Glutamatergic neuron (in vitro differentiated cells): ENCODE data around the gene CSK. TPM values are rescaled to one million over a fixed set of nuclear protein-coding genes. Genes with fewer than 3 reads are reported as not detected.

Experiments used
- DNase-seq: peaks from one replicate; pipeline ENCODE4 v3.0.0; 2022
- H3K27ac Mint-ChIP-seq: one replicate; pipeline ENCODE4 v1.8.0; 2020; ENCODE audit warnings: mild to moderate bottlenecking, mixed read lengths, inconsistent platforms; ENCODE audit not compliant: unreplicated experiment
- H3K27me3 Mint-ChIP-seq: one replicate; pipeline ENCODE4 v1.8.0; 2020; ENCODE audit warnings: mild to moderate bottlenecking, moderate library complexity, mixed read lengths, inconsistent platforms; ENCODE audit not compliant: unreplicated experiment
- H3K36me3 Mint-ChIP-seq: one replicate; pipeline ENCODE4 v1.8.0; 2020; ENCODE audit warnings: mild to moderate bottlenecking, mixed read lengths, inconsistent platforms; ENCODE audit not compliant: unreplicated experiment
- H3K4me1 Mint-ChIP-seq: one replicate; pipeline ENCODE4 v1.8.0; 2020; ENCODE audit warnings: mild to moderate bottlenecking, low read depth, mixed read lengths, inconsistent platforms; ENCODE audit not compliant: unreplicated experiment
- H3K4me3 Mint-ChIP-seq: one replicate; pipeline ENCODE4 v1.8.0; 2020; ENCODE audit warnings: mild to moderate bottlenecking, mixed read lengths, inconsistent platforms; ENCODE audit not compliant: unreplicated experiment
- H3K9me3 Mint-ChIP-seq: one replicate; pipeline ENCODE4 v1.8.0; 2020; ENCODE audit warnings: mild to moderate bottlenecking, moderate library complexity, mixed read lengths, inconsistent platforms; ENCODE audit not compliant: unreplicated experiment
- CTCF ChIP-seq: fragments of 200-600 bp; sonication (generic); IDR thresholded peaks from one replicate; pipeline ENCODE4 v1.5.0; 2021; ENCODE audit not compliant: partially characterized antibody, unreplicated experiment
- total RNA-seq: library from RNA; stranded (reverse); fragmentation: NEBNext Ultra II Directional; extraction: Animal tissue kit (Norgen Biotek cat#: 25700); gene quantifications from one replicate; pipeline ENCODE4 v1.2.1, GENCODE V29; 2021; ENCODE audit not compliant: unreplicated experiment

CSK gene
- total RNA-seq, 1 donor from 2014 or later = 72.6 TPM

GRCh38 chr15:74752011-74752410 is 29.9 kb upstream of the CSK start:
- no peaks in the 10 kb centered on the region for H3K4me1 Mint-ChIP-seq
- H3K27me3 Mint-ChIP-seq = peaks cover 9% of the 10 kb centered on the region
- H3K4me3 Mint-ChIP-seq = no peak overlapping the region
- no peak for TF ChIP-seq CTCF
- no peak for DNase-seq
- no peak overlapping the region for H3K27ac Mint-ChIP-seq
- no peaks in the 10 kb centered on the region for H3K9me3 Mint-ChIP-seq
- peaks cover 4% of the 10 kb centered on the region for H3K36me3 Mint-ChIP-seq

GRCh38 chr15:74752531-74752930 is 29.3 kb upstream of the CSK start:
- Mint-ChIP-seq H3K4me3 (no peak overlapping the region), H3K27ac (no peak overlapping the region), H3K9me3 (no peaks in the 10 kb centered on the region), H3K4me1 (no peaks in the 10 kb centered on the region), H3K27me3 (peaks cover 9% of the 10 kb centered on the region), H3K36me3 (peaks cover 4% of the 10 kb centered on the region)
- DNase-seq = no peak
- no peak for TF ChIP-seq CTCF

DNA sequence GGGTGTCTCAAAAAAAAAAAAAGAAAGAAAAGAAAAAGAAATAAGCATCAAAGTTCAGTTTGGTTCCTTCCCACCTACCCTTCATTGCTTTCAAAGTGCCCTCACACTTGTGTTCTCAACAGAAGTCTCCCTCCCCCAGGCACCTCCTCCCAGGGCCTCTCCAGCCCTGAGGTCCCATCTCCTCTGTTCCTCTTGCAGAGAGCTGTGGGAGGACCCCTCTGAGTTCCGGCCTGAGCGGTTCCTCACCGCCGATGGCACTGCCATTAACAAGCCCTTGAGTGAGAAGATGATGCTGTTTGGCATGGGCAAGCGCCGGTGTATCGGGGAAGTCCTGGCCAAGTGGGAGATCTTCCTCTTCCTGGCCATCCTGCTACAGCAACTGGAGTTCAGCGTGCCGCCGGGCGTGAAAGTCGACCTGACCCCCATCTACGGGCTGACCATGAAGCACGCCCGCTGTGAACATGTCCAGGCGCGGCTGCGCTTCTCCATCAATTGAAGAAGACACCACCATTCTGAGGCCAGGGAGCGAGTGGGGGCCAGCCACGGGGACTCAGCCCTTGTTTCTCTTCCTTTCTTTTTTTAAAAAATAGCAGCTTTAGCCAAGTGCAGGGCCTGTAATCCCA is 27.2 kb upstream of the CSK start:
- Mint-ChIP-seq H3K36me3 (peaks cover 4% of the 10 kb centered on the region), H3K27ac (no peak overlapping the region), H3K27me3 (peaks cover 9% of the 10 kb centered on the region), H3K9me3 (no peaks in the 10 kb centered on the region), H3K4me1 (no peaks in the 10 kb centered on the region), H3K4me3 (no peak overlapping the region)
- no peak for TF ChIP-seq CTCF
- DNase-seq = no peak

GRCh38 chr15:74758736-74759135 is 23.1 kb upstream of the CSK start:
- Mint-ChIP-seq H3K27ac (no peak overlapping the region), H3K36me3 (peaks cover 4% of the 10 kb centered on the region), H3K4me1 (peaks cover 3% of the 10 kb centered on the region), H3K27me3 (peaks cover 4% of the 10 kb centered on the region), H3K9me3 (no peaks in the 10 kb centered on the region), H3K4me3 (no peak overlapping the region)
- DNase-seq = no peak
- no peak for TF ChIP-seq CTCF

GRCh38 chr15:74762791-74763150 is 19.1 kb upstream of the CSK start:
- no peaks in the 10 kb centered on the region for H3K9me3 Mint-ChIP-seq
- H3K27me3 Mint-ChIP-seq = no peaks in the 10 kb centered on the region
- no peak for TF ChIP-seq CTCF
- no peak overlapping the region for H3K4me3 Mint-ChIP-seq
- no peaks in the 10 kb centered on the region for H3K36me3 Mint-ChIP-seq
- DNase-seq = no peak
- H3K4me1 Mint-ChIP-seq = peaks cover 3% of the 10 kb centered on the region
- no peak overlapping the region for H3K27ac Mint-ChIP-seq
